ENCODE results near the gene KCNMA1.

Gene KCNMA1

DNA sequence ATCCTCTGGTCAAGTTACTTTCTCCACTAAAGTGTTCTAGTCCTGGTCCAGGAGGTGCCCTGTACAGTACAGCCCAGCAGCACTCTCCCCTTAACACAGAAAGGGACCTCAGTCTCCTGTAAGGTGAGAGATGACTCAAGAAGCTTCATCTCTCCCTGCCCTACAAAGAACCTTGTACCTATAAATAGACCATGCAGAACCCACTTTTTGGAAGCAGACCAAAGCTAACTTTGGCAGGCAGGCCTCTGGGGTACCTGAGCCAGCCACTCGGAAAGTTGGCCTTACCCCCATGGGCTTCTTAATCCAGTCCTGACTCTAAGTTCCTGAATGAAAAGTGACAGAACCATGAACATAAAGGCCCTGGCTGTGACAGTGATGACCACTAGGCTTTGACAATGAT is 454.8 kb downstream of the KCNMA1 start:
- Histone ChIP-seq H3K27me3 (ENCODE audit: low read length) (no peaks in the 10 kb centered on the region), H3K27ac (ENCODE audit: low read depth, low read length) (no peak overlapping the region), H4K20me1 (ENCODE audit: low read depth, low read length) (no peaks in the 10 kb centered on the region), H3K79me2 (ENCODE audit: insufficient read depth, low read length) (no peaks in the 10 kb centered on the region), H3K4me3 (ENCODE audit: insufficient read depth, low read length, poor library complexity, severe bottlenecking) (no peak overlapping the region), H2AFZ (ENCODE audit: low read depth, low read length, severe bottlenecking) (no peak overlapping the region), H3K9me2 (replicated peaks; ENCODE audit: insufficient read depth, low read length) (no peaks in the 10 kb centered on the region), H3K4me2 (ENCODE audit: low read depth, low read length, poor library complexity, severe bottlenecking) (no peak overlapping the region), H3K9me3 (ENCODE audit: insufficient read depth, low read length) (no peaks in the 10 kb centered on the region), H3F3A (ENCODE audit: insufficient read depth) (no peaks in the 10 kb centered on the region), H3K36me3 (ENCODE audit: low read length) (no peaks in the 10 kb centered on the region), H3K9ac (ENCODE audit: low read length) (no peak overlapping the region)
- TF ChIP-seq, protein P1, sequence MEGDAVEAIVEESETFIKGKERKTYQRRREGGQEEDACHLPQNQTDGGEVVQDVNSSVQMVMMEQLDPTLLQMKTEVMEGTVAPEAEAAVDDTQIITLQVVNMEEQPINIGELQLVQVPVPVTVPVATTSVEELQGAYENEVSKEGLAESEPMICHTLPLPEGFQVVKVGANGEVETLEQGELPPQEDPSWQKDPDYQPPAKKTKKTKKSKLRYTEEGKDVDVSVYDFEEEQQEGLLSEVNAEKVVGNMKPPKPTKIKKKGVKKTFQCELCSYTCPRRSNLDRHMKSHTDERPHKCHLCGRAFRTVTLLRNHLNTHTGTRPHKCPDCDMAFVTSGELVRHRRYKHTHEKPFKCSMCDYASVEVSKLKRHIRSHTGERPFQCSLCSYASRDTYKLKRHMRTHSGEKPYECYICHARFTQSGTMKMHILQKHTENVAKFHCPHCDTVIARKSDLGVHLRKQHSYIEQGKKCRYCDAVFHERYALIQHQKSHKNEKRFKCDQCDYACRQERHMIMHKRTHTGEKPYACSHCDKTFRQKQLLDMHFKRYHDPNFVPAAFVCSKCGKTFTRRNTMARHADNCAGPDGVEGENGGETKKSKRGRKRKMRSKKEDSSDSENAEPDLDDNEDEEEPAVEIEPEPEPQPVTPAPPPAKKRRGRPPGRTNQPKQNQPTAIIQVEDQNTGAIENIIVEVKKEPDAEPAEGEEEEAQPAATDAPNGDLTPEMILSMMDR (IDR thresholded peaks at IDR 0.05; ENCODE audit: insufficient read depth, low read length, poor library complexity, severe bottlenecking), result no peak
- TF ChIP-seq EZH2phosphoT487 (conservative IDR thresholded peaks at IDR 0.05; ENCODE audit: low read length), result no peak

DNA sequence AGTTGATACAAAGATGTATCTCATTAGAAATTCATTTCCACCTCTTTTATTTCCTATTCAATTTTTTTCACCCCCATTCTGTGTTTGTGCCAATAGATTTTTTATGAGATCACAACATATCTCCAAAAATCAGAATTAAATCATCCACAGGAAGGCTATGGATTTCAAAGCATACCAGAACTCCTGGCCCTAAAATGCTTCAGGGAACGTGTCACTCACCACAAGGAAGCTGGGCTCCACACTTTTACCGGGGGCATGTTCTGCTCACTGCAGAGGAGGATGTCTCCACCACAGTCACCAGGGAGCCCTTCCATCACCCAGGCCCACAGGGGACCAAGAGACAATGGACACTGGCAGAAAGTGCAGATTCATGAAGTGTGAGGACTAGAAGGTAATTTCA is 456.8 kb downstream of the KCNMA1 start:
- no peak for TF ChIP-seq EZH2phosphoT487 (conservative IDR thresholded peaks at IDR 0.05; ENCODE audit: low read length)
- TF ChIP-seq, protein P1 (IDR thresholded peaks at IDR 0.05; ENCODE audit: insufficient read depth, low read length, poor library complexity, severe bottlenecking), result no peak
- Histone ChIP-seq H3F3A (ENCODE audit: insufficient read depth) (no peaks in the 10 kb centered on the region), H3K27me3 (ENCODE audit: low read length) (no peaks in the 10 kb centered on the region), H3K79me2 (ENCODE audit: insufficient read depth, low read length) (no peaks in the 10 kb centered on the region), H3K9ac (ENCODE audit: low read length) (no peak overlapping the region), H3K9me2 (replicated peaks; ENCODE audit: insufficient read depth, low read length) (no peaks in the 10 kb centered on the region), H4K20me1 (ENCODE audit: low read depth, low read length) (no peaks in the 10 kb centered on the region), H3K9me3 (ENCODE audit: insufficient read depth, low read length) (no peaks in the 10 kb centered on the region), H3K4me3 (ENCODE audit: insufficient read depth, low read length, poor library complexity, severe bottlenecking) (no peak overlapping the region), H3K36me3 (ENCODE audit: low read length) (no peaks in the 10 kb centered on the region), H3K4me2 (ENCODE audit: low read depth, low read length, poor library complexity, severe bottlenecking) (no peak overlapping the region), H3K27ac (ENCODE audit: low read depth, low read length) (no peak overlapping the region), H2AFZ (ENCODE audit: low read depth, low read length, severe bottlenecking) (no peak overlapping the region)

DNA sequence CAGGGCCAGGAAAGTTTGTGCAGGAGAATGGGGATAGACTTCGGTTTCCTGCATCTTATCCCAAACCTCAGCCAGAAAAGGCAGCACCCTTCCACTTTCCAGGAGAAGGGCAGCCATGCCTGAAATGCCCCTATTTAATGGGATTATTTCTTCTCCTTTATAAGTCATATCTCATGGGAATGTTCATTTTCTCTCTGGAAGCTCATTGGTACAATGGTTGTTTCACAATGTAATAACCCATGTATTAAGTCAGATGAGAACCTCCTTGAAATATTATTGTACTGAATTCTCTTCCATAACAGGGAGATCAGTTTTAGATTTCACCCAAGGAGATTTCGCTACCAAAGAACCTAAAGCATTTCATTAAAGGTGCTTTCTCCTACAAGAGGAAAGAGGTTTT is 457.5 kb downstream of the KCNMA1 start:
- no peak for TF ChIP-seq EZH2phosphoT487 (conservative IDR thresholded peaks at IDR 0.05; ENCODE audit: low read length)
- TF ChIP-seq, protein P1 (IDR thresholded peaks at IDR 0.05; ENCODE audit: insufficient read depth, low read length, poor library complexity, severe bottlenecking), result no peak
- Histone ChIP-seq H2AFZ (ENCODE audit: low read depth, low read length, severe bottlenecking) (no peak overlapping the region), H3K27me3 (ENCODE audit: low read length) (no peaks in the 10 kb centered on the region), H3K36me3 (ENCODE audit: low read length) (no peaks in the 10 kb centered on the region), H3K9me2 (replicated peaks; ENCODE audit: insufficient read depth, low read length) (no peaks in the 10 kb centered on the region), H3K4me3 (ENCODE audit: insufficient read depth, low read length, poor library complexity, severe bottlenecking) (no peak overlapping the region), H3K4me2 (ENCODE audit: low read depth, low read length, poor library complexity, severe bottlenecking) (no peak overlapping the region), H3K9me3 (ENCODE audit: insufficient read depth, low read length) (no peaks in the 10 kb centered on the region), H3K79me2 (ENCODE audit: insufficient read depth, low read length) (no peaks in the 10 kb centered on the region), H3K9ac (ENCODE audit: low read length) (no peak overlapping the region), H3F3A (ENCODE audit: insufficient read depth) (no peaks in the 10 kb centered on the region), H4K20me1 (ENCODE audit: low read depth, low read length) (no peaks in the 10 kb centered on the region), H3K27ac (ENCODE audit: low read depth, low read length) (no peak overlapping the region)

Data from SU-DHL-6 (cell line).